A673 (cell line): ENCODE results near the gene LGALS9.

Source experiments
- EZH2 ChIP-seq: fragments of 200-600 bp; sonication (generic); IDR thresholded peaks from 2 replicates; pipeline ENCODE4 v1.6.1; 2017; ENCODE audit warnings: borderline replicate concordance, low read depth, mild to moderate bottlenecking, mixed read lengths, antibody characterized with exemption, low read length; ENCODE audit not compliant: poor library complexity, severe bottlenecking
- TF ChIP-seq, protein P1 (sequence below): fragments of 300-800, 200-600 bp; sonication (generic); conservative IDR thresholded peaks from 2 replicates; pipeline ENCODE4 v1.5.1; 2017; ENCODE audit warnings: low read depth, mild to moderate bottlenecking, antibody characterized with exemption, low read length, moderate library complexity, mixed read lengths

DNA sequence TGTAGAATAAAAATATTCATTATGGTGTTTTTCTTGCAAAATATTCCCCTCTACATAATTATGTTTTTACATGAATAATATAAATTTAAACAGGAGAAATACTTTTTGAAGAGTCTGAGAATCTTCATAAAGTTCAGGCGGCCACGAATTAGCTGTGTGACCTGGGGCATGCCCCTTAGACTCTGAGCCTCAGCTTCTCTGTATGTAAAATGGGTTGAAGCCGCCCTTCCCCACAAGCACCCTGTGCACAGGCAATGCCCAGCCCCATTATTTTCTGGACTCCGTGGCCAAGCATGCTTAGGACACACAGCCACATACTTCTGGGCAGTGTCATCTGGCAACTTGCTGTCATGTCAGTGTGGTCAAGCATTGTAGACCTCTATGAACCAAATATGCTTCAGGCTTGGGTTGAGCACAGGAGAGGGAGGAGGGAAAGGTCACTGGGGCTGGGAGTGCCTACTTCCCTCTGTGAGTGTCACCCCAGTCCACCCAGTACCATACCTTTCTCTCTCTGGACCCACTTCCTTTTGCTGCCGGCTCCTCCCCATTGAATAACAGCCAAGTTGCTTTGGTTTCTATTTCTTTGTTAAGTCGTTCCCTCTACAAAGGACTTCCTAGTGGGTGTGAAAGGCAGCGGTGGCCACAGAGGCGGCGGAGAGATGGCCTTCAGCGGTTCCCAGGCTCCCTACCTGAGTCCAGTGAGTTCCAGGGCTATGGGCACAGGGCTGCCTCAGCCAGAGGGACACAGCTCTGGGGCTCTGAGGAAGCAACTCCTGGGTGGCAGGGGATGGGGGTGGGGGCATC, at the start of gene LGALS9:
- TF ChIP-seq, protein P1, sequence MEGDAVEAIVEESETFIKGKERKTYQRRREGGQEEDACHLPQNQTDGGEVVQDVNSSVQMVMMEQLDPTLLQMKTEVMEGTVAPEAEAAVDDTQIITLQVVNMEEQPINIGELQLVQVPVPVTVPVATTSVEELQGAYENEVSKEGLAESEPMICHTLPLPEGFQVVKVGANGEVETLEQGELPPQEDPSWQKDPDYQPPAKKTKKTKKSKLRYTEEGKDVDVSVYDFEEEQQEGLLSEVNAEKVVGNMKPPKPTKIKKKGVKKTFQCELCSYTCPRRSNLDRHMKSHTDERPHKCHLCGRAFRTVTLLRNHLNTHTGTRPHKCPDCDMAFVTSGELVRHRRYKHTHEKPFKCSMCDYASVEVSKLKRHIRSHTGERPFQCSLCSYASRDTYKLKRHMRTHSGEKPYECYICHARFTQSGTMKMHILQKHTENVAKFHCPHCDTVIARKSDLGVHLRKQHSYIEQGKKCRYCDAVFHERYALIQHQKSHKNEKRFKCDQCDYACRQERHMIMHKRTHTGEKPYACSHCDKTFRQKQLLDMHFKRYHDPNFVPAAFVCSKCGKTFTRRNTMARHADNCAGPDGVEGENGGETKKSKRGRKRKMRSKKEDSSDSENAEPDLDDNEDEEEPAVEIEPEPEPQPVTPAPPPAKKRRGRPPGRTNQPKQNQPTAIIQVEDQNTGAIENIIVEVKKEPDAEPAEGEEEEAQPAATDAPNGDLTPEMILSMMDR: no peak
- TF ChIP-seq EZH2: no peak
